ENCODE results near the gene GRAP2. TPM values are rescaled to one million over a fixed set of nuclear protein-coding genes. Genes with fewer than 3 reads are reported as not detected.

GRAP2 gene
- total and polyA plus RNA-seq, 2 experiments from 2014 or later: 0.42 TPM; not detected in 1

DNA sequence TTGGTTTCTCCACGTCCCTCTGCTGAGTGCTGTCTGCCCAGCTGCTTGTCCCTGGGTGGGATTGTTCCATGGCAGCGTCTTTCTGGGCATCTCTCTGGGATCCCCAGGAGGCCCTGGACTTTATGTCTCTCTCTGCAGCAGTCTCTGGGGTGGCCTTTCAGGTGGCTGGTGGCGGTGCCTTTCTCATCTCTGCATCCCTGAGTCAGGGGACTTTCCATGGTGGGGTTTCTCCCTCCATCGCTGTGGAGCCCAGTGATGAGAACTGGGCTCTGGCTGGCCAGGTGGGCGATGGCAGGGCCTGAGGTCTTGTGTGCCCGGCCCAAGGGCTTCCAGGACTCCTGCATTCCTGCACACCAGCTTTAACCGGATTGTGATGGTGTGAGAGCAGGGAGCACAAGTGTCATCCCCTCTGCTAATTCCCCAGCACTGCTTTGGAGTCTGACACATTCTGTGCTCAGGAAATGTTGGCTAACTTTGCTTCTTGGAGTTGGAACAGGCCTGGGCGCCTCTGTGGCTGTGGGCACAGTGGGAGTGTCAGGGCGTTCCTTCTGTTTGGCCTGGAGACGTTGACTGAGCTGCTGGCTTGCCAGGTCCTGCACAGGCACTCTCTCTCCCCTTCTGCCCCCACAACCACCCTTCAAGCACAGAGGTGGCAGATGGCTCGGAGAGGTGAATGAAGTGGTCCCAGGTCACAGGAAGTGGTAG is 121.8 kb downstream of the GRAP2 start:
- Mint-ChIP-seq H3K27me3 (ENCODE audit: insufficient read depth, low read depth, poor library complexity) (peaks cover 4% of the 10 kb centered on the region), H3K9me3 (no peaks in the 10 kb centered on the region; the same call in 2 of the 3 replicates), H3K4me3 (no peak overlapping the region), H3K4me1 (peaks cover 8% of the 10 kb centered on the region), H3K36me3 (ENCODE audit: low read depth) (peaks cover 26% of the 10 kb centered on the region), H3K27ac (no peak overlapping the region)
- Histone ChIP-seq H3F3A (replicated peaks; ENCODE audit: low read depth) (peaks cover 4% of the 10 kb centered on the region; the same call in 1 of the 2 replicates), H3K4me1 (ENCODE audit: insufficient read depth) (no peaks in the 10 kb centered on the region), H3K79me2 (replicated peaks; ENCODE audit: insufficient read depth) (no peaks in the 10 kb centered on the region), H3K4me2 (no peak overlapping the region), H3K4me3 (no peak overlapping the region), H3K27me3 (ENCODE audit: insufficient read depth) (no peaks in the 10 kb centered on the region), H4K20me1 (replicated peaks; ENCODE audit: insufficient read depth) (no peaks in the 10 kb centered on the region; the same call in 1 of the 2 replicates), H3K9me2 (ENCODE audit: insufficient read depth) (no peaks in the 10 kb centered on the region), H2AFZ (no peak overlapping the region), H3K27ac (ENCODE audit: low read depth) (no peak overlapping the region), H3K36me3 (ENCODE audit: insufficient read depth) (peaks cover 4% of the 10 kb centered on the region; the same call in 1 of the 2 replicates)
- DNase-seq (ENCODE audit: low spot score) (no peak), ATAC-seq (no peak)
- TF ChIP-seq EZH2phosphoT487 (IDR thresholded peaks at IDR 0.05; ENCODE audit: unreplicated experiment): no peak
- no peak for TF ChIP-seq JUNB (IDR thresholded peaks at IDR 0.05; ENCODE audit: unreplicated experiment)
- TF ChIP-seq POLR2AphosphoS5 (IDR thresholded peaks at IDR 0.05; ENCODE audit: low read depth): no peak
- no peak for TF ChIP-seq CREB1 (CRISPR knock-in tag; IDR thresholded peaks at IDR 0.05; ENCODE audit: low read depth)
- TF ChIP-seq, protein P1, sequence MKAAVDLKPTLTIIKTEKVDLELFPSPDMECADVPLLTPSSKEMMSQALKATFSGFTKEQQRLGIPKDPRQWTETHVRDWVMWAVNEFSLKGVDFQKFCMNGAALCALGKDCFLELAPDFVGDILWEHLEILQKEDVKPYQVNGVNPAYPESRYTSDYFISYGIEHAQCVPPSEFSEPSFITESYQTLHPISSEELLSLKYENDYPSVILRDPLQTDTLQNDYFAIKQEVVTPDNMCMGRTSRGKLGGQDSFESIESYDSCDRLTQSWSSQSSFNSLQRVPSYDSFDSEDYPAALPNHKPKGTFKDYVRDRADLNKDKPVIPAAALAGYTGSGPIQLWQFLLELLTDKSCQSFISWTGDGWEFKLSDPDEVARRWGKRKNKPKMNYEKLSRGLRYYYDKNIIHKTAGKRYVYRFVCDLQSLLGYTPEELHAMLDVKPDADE (IDR thresholded peaks at IDR 0.05): no peak
- TF ChIP-seq ZNF114 (CRISPR knock-in tag; IDR thresholded peaks at IDR 0.05): no peak
- no peak for TF ChIP-seq NANOG (IDR thresholded peaks at IDR 0.05; ENCODE audit: borderline replicate concordance)
- TF ChIP-seq, protein P2, sequence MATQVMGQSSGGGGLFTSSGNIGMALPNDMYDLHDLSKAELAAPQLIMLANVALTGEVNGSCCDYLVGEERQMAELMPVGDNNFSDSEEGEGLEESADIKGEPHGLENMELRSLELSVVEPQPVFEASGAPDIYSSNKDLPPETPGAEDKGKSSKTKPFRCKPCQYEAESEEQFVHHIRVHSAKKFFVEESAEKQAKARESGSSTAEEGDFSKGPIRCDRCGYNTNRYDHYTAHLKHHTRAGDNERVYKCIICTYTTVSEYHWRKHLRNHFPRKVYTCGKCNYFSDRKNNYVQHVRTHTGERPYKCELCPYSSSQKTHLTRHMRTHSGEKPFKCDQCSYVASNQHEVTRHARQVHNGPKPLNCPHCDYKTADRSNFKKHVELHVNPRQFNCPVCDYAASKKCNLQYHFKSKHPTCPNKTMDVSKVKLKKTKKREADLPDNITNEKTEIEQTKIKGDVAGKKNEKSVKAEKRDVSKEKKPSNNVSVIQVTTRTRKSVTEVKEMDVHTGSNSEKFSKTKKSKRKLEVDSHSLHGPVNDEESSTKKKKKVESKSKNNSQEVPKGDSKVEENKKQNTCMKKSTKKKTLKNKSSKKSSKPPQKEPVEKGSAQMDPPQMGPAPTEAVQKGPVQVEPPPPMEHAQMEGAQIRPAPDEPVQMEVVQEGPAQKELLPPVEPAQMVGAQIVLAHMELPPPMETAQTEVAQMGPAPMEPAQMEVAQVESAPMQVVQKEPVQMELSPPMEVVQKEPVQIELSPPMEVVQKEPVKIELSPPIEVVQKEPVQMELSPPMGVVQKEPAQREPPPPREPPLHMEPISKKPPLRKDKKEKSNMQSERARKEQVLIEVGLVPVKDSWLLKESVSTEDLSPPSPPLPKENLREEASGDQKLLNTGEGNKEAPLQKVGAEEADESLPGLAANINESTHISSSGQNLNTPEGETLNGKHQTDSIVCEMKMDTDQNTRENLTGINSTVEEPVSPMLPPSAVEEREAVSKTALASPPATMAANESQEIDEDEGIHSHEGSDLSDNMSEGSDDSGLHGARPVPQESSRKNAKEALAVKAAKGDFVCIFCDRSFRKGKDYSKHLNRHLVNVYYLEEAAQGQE (IDR thresholded peaks at IDR 0.05; ENCODE audit: unreplicated experiment): no peak
- TF ChIP-seq, protein P3, sequence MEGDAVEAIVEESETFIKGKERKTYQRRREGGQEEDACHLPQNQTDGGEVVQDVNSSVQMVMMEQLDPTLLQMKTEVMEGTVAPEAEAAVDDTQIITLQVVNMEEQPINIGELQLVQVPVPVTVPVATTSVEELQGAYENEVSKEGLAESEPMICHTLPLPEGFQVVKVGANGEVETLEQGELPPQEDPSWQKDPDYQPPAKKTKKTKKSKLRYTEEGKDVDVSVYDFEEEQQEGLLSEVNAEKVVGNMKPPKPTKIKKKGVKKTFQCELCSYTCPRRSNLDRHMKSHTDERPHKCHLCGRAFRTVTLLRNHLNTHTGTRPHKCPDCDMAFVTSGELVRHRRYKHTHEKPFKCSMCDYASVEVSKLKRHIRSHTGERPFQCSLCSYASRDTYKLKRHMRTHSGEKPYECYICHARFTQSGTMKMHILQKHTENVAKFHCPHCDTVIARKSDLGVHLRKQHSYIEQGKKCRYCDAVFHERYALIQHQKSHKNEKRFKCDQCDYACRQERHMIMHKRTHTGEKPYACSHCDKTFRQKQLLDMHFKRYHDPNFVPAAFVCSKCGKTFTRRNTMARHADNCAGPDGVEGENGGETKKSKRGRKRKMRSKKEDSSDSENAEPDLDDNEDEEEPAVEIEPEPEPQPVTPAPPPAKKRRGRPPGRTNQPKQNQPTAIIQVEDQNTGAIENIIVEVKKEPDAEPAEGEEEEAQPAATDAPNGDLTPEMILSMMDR (conservative IDR thresholded peaks at IDR 0.05; ENCODE audit: low read depth in 2 of 2): no peak
- TF ChIP-seq, protein P4, sequence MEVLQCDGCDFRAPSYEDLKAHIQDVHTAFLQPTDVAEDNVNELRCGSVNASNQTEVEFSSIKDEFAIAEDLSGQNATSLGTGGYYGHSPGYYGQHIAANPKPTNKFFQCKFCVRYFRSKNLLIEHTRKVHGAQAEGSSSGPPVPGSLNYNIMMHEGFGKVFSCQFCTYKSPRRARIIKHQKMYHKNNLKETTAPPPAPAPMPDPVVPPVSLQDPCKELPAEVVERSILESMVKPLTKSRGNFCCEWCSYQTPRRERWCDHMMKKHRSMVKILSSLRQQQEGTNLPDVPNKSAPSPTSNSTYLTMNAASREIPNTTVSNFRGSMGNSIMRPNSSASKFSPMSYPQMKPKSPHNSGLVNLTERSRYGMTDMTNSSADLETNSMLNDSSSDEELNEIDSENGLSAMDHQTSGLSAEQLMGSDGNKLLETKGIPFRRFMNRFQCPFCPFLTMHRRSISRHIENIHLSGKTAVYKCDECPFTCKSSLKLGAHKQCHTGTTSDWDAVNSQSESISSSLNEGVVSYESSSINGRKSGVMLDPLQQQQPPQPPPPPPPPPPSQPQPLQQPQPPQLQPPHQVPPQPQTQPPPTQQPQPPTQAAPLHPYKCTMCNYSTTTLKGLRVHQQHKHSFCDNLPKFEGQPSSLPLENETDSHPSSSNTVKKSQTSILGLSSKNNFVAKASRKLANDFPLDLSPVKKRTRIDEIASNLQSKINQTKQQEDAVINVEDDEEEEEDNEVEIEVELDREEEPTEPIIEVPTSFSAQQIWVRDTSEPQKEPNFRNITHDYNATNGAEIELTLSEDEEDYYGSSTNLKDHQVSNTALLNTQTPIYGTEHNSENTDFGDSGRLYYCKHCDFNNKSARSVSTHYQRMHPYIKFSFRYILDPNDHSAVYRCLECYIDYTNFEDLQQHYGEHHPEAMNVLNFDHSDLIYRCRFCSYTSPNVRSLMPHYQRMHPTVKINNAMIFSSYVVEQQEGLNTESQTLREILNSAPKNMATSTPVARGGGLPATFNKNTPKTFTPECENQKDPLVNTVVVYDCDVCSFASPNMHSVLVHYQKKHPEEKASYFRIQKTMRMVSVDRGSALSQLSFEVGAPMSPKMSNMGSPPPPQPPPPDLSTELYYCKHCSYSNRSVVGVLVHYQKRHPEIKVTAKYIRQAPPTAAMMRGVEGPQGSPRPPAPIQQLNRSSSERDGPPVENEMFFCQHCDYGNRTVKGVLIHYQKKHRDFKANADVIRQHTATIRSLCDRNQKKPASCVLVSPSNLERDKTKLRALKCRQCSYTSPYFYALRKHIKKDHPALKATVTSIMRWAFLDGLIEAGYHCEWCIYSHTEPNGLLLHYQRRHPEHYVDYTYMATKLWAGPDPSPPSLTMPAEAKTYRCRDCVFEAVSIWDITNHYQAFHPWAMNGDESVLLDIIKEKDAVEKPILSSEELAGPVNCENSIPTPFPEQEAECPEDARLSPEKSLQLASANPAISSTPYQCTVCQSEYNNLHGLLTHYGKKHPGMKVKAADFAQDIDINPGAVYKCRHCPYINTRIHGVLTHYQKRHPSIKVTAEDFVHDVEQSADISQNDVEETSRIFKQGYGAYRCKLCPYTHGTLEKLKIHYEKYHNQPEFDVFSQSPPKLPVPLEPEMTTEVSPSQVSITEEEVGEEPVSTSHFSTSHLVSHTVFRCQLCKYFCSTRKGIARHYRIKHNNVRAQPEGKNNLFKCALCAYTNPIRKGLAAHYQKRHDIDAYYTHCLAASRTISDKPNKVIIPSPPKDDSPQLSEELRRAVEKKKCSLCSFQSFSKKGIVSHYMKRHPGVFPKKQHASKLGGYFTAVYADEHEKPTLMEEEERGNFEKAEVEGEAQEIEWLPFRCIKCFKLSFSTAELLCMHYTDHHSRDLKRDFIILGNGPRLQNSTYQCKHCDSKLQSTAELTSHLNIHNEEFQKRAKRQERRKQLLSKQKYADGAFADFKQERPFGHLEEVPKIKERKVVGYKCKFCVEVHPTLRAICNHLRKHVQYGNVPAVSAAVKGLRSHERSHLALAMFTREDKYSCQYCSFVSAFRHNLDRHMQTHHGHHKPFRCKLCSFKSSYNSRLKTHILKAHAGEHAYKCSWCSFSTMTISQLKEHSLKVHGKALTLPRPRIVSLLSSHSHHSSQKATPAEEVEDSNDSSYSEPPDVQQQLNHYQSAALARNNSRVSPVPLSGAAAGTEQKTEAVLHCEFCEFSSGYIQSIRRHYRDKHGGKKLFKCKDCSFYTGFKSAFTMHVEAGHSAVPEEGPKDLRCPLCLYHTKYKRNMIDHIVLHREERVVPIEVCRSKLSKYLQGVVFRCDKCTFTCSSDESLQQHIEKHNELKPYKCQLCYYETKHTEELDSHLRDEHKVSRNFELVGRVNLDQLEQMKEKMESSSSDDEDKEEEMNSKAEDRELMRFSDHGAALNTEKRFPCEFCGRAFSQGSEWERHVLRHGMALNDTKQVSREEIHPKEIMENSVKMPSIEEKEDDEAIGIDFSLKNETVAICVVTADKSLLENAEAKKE (CRISPR knock-in tag; IDR thresholded peaks at IDR 0.05): no peak
- TF ChIP-seq STAT1 (IDR thresholded peaks at IDR 0.05; ENCODE audit: unreplicated experiment): no peak
- no peak for TF ChIP-seq ZNF331 (CRISPR knock-in tag; IDR thresholded peaks at IDR 0.05; ENCODE audit: low read depth)
- TF ChIP-seq EZH2 (IDR thresholded peaks at IDR 0.05; ENCODE audit: low read depth, unreplicated experiment): no peak
